ENCODE results near the gene TMOD4. TPM values are rescaled to one million over a fixed set of nuclear protein-coding genes. Genes with fewer than 3 reads are reported as not detected.

Gene TMOD4
- polyA plus RNA-seq, 1 experiment, result 0.18 TPM

- no peak for TF ChIP-seq CTCF (IDR thresholded peaks at IDR 0.05; ENCODE audit: insufficient read depth, low read depth, low read length)
- Histone ChIP-seq H3K36me3 (ENCODE audit: control insufficient read depth, insufficient read depth, low read length) (peaks cover 25% of the 10 kb centered on the region), H3K4me3 (ENCODE audit: low read depth, low read length) (no peak overlapping the region), H3K27me3 (ENCODE audit: control insufficient read depth, insufficient read depth, low read length) (no peaks in the 10 kb centered on the region)
- ChIA-PET POLR2A (no interaction called here), CTCF (interaction anchor here (0.5 to 10.0 kb wide), 9 partner anchors 12 to 133 kb away, joined by 3 to 124 read pairs (median 4); no protein-coding TSS in a partner anchor)
- DNase-seq (ENCODE audit: low read depth), result no peak
Observed at GRCh38 chr1:151157067-151157531, 18.7 kb downstream of the TMOD4 start.

- POLR2A ChIA-PET, result no interaction called here
Observed at GRCh38 chr1:151156515-151156819, 19.3 kb downstream of the TMOD4 start, which contains the start of gene TNFAIP8L2. Gene TNFAIP8L2 (plus strand): TSS chr1:151156649. CDS start chr1:151158698, 2,049 bp downstream.

GRCh38 chr1:151147665-151148064, 28.1 kb downstream of the TMOD4 start:
- Histone ChIP-seq H3K27me3 (ENCODE audit: control insufficient read depth, insufficient read depth, low read length) (no peaks in the 10 kb centered on the region), H3K4me3 (ENCODE audit: low read depth, low read length) (no peak overlapping the region), H3K36me3 (ENCODE audit: control insufficient read depth, insufficient read depth, low read length) (no peaks in the 10 kb centered on the region)
- ChIA-PET POLR2A (no interaction called here), CTCF (no interaction called here)
- DNase-seq (ENCODE audit: low read depth), result no peak
- no peak for TF ChIP-seq CTCF (IDR thresholded peaks at IDR 0.05; ENCODE audit: insufficient read depth, low read depth, low read length)

More at GRCh38 chr1:151156515-151156819, 19.3 kb downstream of the TMOD4 start, which contains the start of gene TNFAIP8L2:
- CTCF ChIA-PET, result interaction anchor here (0.6 to 10.0 kb wide), 8 partner anchors 11 to 132 kb away, joined by 3 to 124 read pairs (median 4); no protein-coding TSS in a partner anchor
- H3K4me3 ChIP-seq (ENCODE audit: low read depth, low read length), result no peak within 1 kb of the TSS
- TF ChIP-seq CTCF (IDR thresholded peaks at IDR 0.05; ENCODE audit: insufficient read depth, low read depth, low read length), result no peak
- H3K36me3 ChIP-seq (ENCODE audit: control insufficient read depth, insufficient read depth, low read length), result peaks cover 21% of the 10 kb centered on the region
- H3K27me3 ChIP-seq (ENCODE audit: control insufficient read depth, insufficient read depth, low read length), result no peaks in the 10 kb centered on the region
- DNase-seq (ENCODE audit: low read depth), result no peak

- POLR2A ChIA-PET, result no interaction called here
- CTCF ChIA-PET, result interaction anchor here (0.6 to 0.9 kb wide), 2 partner anchors 15 to 32 kb away, joined by 3 read pairs; no protein-coding TSS in a partner anchor
- H3K27me3 ChIP-seq (ENCODE audit: control insufficient read depth, insufficient read depth, low read length), result no peaks in the 10 kb centered on the region
- H3K36me3 ChIP-seq (ENCODE audit: control insufficient read depth, insufficient read depth, low read length), result no peaks in the 10 kb centered on the region
- DNase-seq (ENCODE audit: low read depth), result no peak
- peak overlapping the region; percentile 82 for H3K4me3 ChIP-seq (ENCODE audit: low read depth, low read length)
- no peak for TF ChIP-seq CTCF (IDR thresholded peaks at IDR 0.05; ENCODE audit: insufficient read depth, low read depth, low read length)
Observed at GRCh38 chr1:151147132-151147503, 28.7 kb downstream of the TMOD4 start.

- CTCF ChIA-PET, result interaction anchor here (0.6 to 0.9 kb wide), 2 partner anchors 15 to 32 kb away, joined by 3 read pairs; no protein-coding TSS in a partner anchor
Observed at GRCh38 chr1:151146412-151147131, 29.2 kb downstream of the TMOD4 start, which contains the start of gene SEMA6C. Gene SEMA6C (minus strand): TSS chr1:151146631. CDS start chr1:151142621, 4,010 bp downstream.

More at GRCh38 chr1:151146412-151147131, 29.2 kb downstream of the TMOD4 start, which contains the start of gene SEMA6C:
- DNase-seq (ENCODE audit: low read depth), result peak; percentile 59
- Histone ChIP-seq H3K27me3 (ENCODE audit: control insufficient read depth, insufficient read depth, low read length) (no peaks in the 10 kb centered on the region), H3K4me3 (ENCODE audit: low read depth, low read length) (peak within 1 kb of the TSS; percentile 82), H3K36me3 (ENCODE audit: control insufficient read depth, insufficient read depth, low read length) (no peaks in the 10 kb centered on the region)
- POLR2A ChIA-PET, result no interaction called here
- TF ChIP-seq CTCF (IDR thresholded peaks at IDR 0.05; ENCODE audit: insufficient read depth, low read depth, low read length), result no peak

Data from BJ (cell line).